Endodermal cell (in vitro differentiated cells): ENCODE data around the gene RPS15. TPM values are rescaled to one million over a fixed set of nuclear protein-coding genes. Genes with fewer than 3 reads are reported as not detected.

Source experiments
- DNase-seq: peaks from one replicate; pipeline ENCODE4 v3.0.0-alpha.2; 2017
- H3K27ac ChIP-seq: 2 replicates; pipeline ENCODE4 v1.5.1; 2013; ENCODE audit warnings: mild to moderate bottlenecking, low read depth, low read length, moderate library complexity
- H3K27me3 ChIP-seq: 2 replicates; pipeline ENCODE4 v1.6.1; 2013; ENCODE audit warnings: mild to moderate bottlenecking, low read length, moderate library complexity; ENCODE audit not compliant: insufficient read depth, control insufficient read depth, poor library complexity, severe bottlenecking
- H3K36me3 ChIP-seq: 2 replicates; pipeline ENCODE4 v1.7.0; 2013; ENCODE audit warnings: mild to moderate bottlenecking, low read length, moderate library complexity; ENCODE audit not compliant: control insufficient read depth, insufficient read depth
- H3K4me1 ChIP-seq: one replicate; pipeline ENCODE4 v1.7.0; 2013; ENCODE audit warnings: low read length; ENCODE audit not compliant: control insufficient read depth, insufficient read depth
- H3K4me3 ChIP-seq: 2 replicates; pipeline ENCODE4 v1.5.1; 2013; ENCODE audit warnings: mild to moderate bottlenecking, low read length, moderate library complexity
- H3K9ac ChIP-seq: 2 replicates; pipeline ENCODE4 v1.6.1; 2013; ENCODE audit warnings: mild to moderate bottlenecking, low read length, moderate library complexity; ENCODE audit not compliant: poor library complexity, severe bottlenecking; ENCODE audit errors: extremely low read depth
- H3K9me3 ChIP-seq: 2 replicates; pipeline ENCODE4 v1.6.1; 2013; ENCODE audit warnings: mild to moderate bottlenecking, low read length, moderate library complexity; ENCODE audit not compliant: control insufficient read depth
- H3K27ac Mint-ChIP-seq: 2 replicates; pipeline ENCODE4 v1.8.0; 2020; ENCODE audit warnings: mixed read lengths
- H3K27me3 Mint-ChIP-seq: 2 replicates; pipeline ENCODE4 v1.8.0; 2021; ENCODE audit warnings: mild to moderate bottlenecking, mixed read lengths; ENCODE audit not compliant: insufficient read depth
- H3K36me3 Mint-ChIP-seq: 2 replicates; pipeline ENCODE4 v1.8.0; 2020; ENCODE audit warnings: low read depth, mixed read lengths
- H3K4me1 Mint-ChIP-seq: 2 replicates; pipeline ENCODE4 v1.8.0; 2020; ENCODE audit warnings: mixed read lengths
- H3K4me3 Mint-ChIP-seq: 2 replicates; pipeline ENCODE4 v1.8.0; 2020; ENCODE audit warnings: mild to moderate bottlenecking, moderate library complexity, mixed read lengths
- H3K9me3 Mint-ChIP-seq: 2 replicates; pipeline ENCODE4 v1.8.0; 2020; ENCODE audit warnings: mild to moderate bottlenecking, mixed read lengths
- CTCF ChIP-seq: fragments of 200-600 bp; sonication (generic); conservative IDR thresholded peaks from 2 replicates; pipeline ENCODE4 v1.5.0; 2021; ENCODE audit warnings: antibody characterized with exemption, mild to moderate bottlenecking
- WGBS, 2 experiments: methylation state at CpG; one replicate each; pipeline versions ENCODE4 v1.1.5 to v1.1.7; 2013; ENCODE audit warnings: missing lambda C conversion rate in 2 of 2, mixed read lengths in 1 of 2; ENCODE audit not compliant: insufficient coverage in 1 of 2, insufficient read length in 1 of 2; 5-methylcytosine and 5-hydroxymethylcytosine counted together
- total RNA-seq, 2 donors: library from RNA; stranded (reverse); fragmentation: NEBNext Ultra II Directional in 1 of 2; extraction: Animal tissue kit (Norgen Biotek cat#: 25700) in 1 of 2; gene quantifications; 2 replicates in 1 of 2; 3 replicates in 1 of 2; pipeline ENCODE4 v1.2.1, GENCODE V29; 2021

The RPS15 gene
- total RNA-seq, 2 donors from 2014 or later, result 1,298 to 1,321 TPM

GRCh38 chr19:1441022-1441426 is 2.8 kb downstream of the RPS15 start:
- no peak for DNase-seq
- H3K9me3 ChIP-seq, result no peaks in the 10 kb centered on the region
- peak overlapping the region; percentile 95 for H3K4me3 Mint-ChIP-seq
- no peaks in the 10 kb centered on the region for H3K9me3 Mint-ChIP-seq
- no peaks in the 10 kb centered on the region for H3K4me1 ChIP-seq
- no peak overlapping the region for H3K27ac Mint-ChIP-seq
- WGBS, 2 experiments, result 95 to 98% methylated on average over 4 to 9 of the region's 9 CpGs
- peaks cover 36% of the 10 kb centered on the region for H3K36me3 Mint-ChIP-seq
- H3K36me3 ChIP-seq, result peaks cover 33% of the 10 kb centered on the region
- H3K27me3 Mint-ChIP-seq, result peaks cover 12% of the 10 kb centered on the region
- no peak overlapping the region for H3K4me3 ChIP-seq
- TF ChIP-seq CTCF, result no peak
- no peak overlapping the region for H3K9ac ChIP-seq
- H3K4me1 Mint-ChIP-seq, result peaks cover 8% of the 10 kb centered on the region
- no peaks in the 10 kb centered on the region for H3K27me3 ChIP-seq
- no peak overlapping the region for H3K27ac ChIP-seq

- Mint-ChIP-seq H3K4me3 (no peak overlapping the region), H3K4me1 (peaks cover 8% of the 10 kb centered on the region), H3K27ac (peak overlapping the region; percentile 55), H3K27me3 (peaks cover 15% of the 10 kb centered on the region), H3K9me3 (no peaks in the 10 kb centered on the region), H3K36me3 (peaks cover 36% of the 10 kb centered on the region)
- H3K27ac ChIP-seq, result no peak overlapping the region
- H3K9me3 ChIP-seq, result no peaks in the 10 kb centered on the region
- peaks cover 7% of the 10 kb centered on the region for H3K27me3 ChIP-seq
- DNase-seq, result no peak
- peaks cover 33% of the 10 kb centered on the region for H3K36me3 ChIP-seq
- no peak for TF ChIP-seq CTCF
- 94% methylated on average over 20 to 25 of the region's 25 CpGs for WGBS, 2 experiments
- no peak overlapping the region for H3K9ac ChIP-seq
- H3K4me3 ChIP-seq, result no peak overlapping the region
- H3K4me1 ChIP-seq, result no peaks in the 10 kb centered on the region
These were observed 3.7 kb downstream of the RPS15 start for GRCh38 chr19:1441677-1442438.

- peaks cover 47% of the 10 kb centered on the region for H3K27me3 Mint-ChIP-seq
- DNase-seq, result peak; percentile 92
- peak; percentile 96 for TF ChIP-seq CTCF
These were observed 7.2 kb downstream of the RPS15 start for GRCh38 chr19:1445185-1445931.

More at GRCh38 chr19:1445185-1445931, 7.2 kb downstream of the RPS15 start:
- Histone ChIP-seq H3K36me3 (peaks cover 25% of the 10 kb centered on the region), H3K27ac (peak overlapping the region; percentile 38), H3K9ac (no peak overlapping the region), H3K9me3 (no peaks in the 10 kb centered on the region), H3K27me3 (peaks cover 42% of the 10 kb centered on the region), H3K4me3 (peak overlapping the region; percentile 67), H3K4me1 (no peaks in the 10 kb centered on the region)
- WGBS, 2 experiments, result 4% methylated on average over 25 to 65 of the region's 70 CpGs
- peaks cover 25% of the 10 kb centered on the region for H3K36me3 Mint-ChIP-seq
- H3K4me1 Mint-ChIP-seq, result peaks cover 1% of the 10 kb centered on the region
- H3K27ac Mint-ChIP-seq, result no peak overlapping the region
- H3K9me3 Mint-ChIP-seq, result peaks cover 1% of the 10 kb centered on the region
- H3K4me3 Mint-ChIP-seq, result peak overlapping the region; percentile 54
